ENCODE results near the gene MAP3K13.
A peak's percentile ranks its signal among the peaks of the same experiment; 100 is the strongest.
"Not testable (repeated sequence)": the region's sequence is repeated elsewhere in the genome, so short reads cannot be mapped to it uniquely, and the experiment has no call there.

MAP3K13 gene

DNA sequence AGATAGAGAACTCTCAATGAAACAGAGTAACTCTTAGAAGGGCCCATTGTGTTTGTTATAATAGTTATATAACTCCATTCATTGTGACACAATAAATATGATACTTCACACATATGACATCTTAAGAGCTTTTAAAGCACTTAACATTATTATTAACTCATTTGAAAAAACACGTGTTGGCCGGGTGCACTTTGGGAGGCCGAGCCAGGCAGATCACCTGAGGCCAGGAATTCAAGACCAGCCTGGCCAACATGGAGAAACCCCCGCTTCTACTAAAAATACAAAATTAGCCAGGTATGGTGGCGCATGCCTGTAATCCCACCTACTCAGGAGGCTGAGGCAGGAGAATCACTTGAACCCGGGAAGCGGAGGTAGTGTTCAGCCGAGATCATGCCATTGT, 88.5 kb downstream of the MAP3K13 start:
- DNase-seq (ENCODE audit: low spot score), result not testable (repeated sequence)

DNA sequence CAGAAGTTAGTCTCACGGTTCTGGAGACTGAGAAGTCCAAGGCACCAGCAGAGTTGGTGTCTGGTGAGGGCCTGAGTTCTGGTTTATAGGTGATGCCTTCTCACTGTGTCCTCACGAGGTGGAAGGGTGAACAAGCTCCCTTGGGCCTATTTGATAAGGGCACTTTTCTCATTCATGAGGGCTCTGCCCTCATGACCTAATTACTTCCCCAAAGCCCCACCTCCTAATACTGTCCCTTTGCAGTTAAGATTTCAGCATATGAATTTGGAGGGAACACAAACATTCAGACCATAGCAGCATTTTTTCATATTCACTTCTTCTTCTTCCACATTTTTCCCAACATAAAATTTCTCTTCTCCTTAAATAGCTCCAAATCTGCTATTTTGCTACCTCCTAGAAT, 94.4 kb downstream of the MAP3K13 start:
- DNase-seq (ENCODE audit: low spot score), result no peak

GRCh38 chr3:185460309-185460708, 97.4 kb downstream of the MAP3K13 start:
- no peak for DNase-seq (ENCODE audit: low spot score)

DNA sequence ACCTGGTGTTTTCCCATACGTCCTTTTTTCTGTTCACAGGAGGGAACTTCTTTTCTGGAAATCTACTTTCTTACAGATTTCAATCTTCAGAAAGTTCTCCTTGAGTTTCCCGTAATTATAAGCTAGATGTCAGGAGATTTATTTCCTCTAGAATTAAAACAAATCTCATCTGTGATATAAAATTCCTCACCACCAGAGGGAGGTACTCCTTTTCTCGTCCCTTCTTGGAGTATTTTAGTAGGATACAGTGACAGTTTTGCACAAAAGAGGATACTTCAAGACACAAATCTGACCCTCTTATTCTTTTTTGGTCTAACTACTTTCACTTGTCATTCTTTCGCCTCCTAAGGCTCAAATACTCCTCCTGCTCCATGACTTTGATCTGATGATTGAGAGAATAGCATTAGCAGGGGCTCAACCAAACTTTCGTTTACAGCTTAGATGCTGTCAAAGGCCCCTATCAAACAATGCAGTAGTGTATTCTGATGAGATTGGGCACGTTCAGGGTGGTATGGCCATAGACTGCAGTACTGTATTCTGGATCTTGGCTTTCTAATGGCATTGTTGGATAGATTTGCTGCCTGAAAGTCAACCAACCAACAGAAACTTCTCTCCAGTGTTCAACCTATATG, 97.9 kb downstream of the MAP3K13 start:
- no peak for DNase-seq (ENCODE audit: low spot score)

DNA sequence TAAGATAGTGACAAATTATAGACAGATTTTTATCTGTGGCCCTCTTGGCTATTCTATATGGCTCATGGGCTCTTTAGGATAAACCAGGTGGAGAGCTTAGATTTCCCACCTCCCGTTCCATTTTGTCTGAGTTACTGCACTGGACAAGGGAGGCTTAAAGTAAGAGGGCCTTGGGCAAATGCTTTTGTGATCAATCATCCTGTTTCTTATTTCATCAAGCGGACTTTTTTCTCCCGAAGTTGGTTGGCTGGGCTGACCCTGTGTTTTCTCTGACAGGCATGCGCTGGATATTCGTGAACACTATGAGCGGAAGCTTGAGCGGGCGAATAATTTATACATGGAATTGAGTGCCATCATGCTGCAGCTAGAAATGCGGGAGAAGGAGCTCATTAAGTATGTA, 102.5 kb downstream of the MAP3K13 start:
- DNase-seq (ENCODE audit: low spot score), result no peak

DNA sequence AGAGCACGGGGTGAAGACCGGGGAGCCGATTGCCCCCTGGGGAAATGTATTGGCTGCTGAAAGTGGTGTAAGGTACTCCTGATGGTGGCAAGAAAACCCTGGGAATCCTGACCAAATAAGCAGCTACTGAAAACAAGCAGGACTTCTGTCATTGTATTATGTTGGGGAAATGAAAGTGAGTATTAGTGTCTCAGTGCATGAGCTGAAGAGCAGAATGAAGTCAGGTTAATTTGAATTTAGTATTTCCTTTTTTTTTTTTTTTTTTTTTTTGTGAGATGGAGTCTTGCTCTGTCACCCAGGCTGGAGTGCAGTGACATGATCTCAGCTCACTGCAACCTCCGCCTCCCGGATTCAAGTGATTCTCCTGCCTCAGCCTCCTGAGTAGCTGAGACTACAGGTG, 103.2 kb downstream of the MAP3K13 start:
- not testable (repeated sequence) for DNase-seq (ENCODE audit: low spot score)

GRCh38 chr3:185469542-185469941, 106.6 kb downstream of the MAP3K13 start:
- DNase-seq (ENCODE audit: low spot score), result no peak

GRCh38 chr3:185470323-185470722, 107.4 kb downstream of the MAP3K13 start:
- no peak for DNase-seq (ENCODE audit: low spot score)

- no peak for DNase-seq (ENCODE audit: low spot score)
Observed at GRCh38 chr3:185473290-185473815, 110.4 kb downstream of the MAP3K13 start.

DNA sequence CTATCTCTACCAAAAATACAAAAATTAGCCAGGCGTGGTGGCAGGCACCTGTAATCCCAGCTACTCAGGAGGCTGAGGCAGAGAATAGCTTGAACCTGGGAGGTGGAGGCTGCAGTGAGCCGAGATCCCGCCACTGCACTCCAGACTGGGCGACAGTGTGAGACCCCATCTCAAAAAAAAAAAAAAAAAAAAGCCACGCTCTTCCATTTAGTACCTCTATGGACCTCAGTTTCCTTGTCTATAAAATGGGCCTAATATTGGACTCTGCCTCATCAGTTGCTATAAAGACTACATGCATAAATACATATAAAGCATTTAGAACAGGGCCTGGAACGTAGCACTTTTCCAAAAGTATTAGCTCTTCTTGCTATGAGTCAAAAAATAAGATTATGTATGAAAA, 112.0 kb downstream of the MAP3K13 start:
- not testable (repeated sequence) for DNase-seq (ENCODE audit: low spot score)

GRCh38 chr3:185477316-185477715, 114.4 kb downstream of the MAP3K13 start:
- no peak for DNase-seq (ENCODE audit: low spot score)

DNA sequence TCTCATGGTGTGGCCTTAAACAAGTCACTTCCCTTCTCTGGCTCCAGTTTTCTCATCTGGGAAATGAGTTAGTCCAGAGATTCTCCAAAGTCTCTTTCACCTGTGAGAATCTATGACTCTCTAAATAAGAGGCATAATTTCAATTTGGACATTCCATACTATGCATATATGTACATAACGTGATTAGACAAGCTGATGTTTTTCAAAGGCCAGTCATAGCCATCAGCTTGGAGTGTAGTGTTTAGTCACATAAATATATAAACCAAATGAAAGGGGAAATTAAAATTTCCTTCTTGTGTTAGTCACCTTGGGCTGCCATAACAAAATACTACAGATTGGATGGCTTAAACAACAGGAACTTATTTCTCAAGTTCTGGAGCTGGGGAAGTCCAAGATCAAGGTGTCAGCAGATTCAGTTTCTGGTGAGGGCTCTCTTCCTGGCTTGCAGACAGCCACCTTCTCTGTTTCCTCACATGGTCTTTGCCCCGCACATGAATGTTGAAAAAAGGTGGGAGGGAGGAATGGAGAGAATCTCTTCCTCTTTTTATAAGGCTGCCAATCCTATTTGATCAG, 116.5 kb downstream of the MAP3K13 start:
- DNase-seq (ENCODE audit: low spot score), result no peak

DNA sequence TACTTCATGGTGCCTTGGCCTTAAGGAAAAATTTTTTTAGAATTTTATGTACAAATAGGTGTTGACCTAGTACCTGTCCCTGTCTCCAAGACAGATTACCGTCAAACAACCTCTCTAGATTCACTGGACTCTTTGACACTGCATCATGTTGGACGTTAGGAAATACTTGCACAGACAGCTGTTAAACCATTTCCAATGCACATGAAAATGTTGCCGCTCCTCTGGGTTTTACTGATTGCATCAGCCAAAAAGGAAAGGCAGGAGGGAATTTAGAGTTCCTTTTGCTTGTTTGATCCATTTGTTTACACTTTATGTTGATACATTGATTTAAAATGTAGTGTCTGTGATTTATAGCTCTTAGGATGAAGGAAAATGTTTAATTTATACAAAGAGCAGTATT, 121.4 kb downstream of the MAP3K13 start:
- DNase-seq (ENCODE audit: low spot score), result no peak

GRCh38 chr3:185486394-185486793, 123.5 kb downstream of the MAP3K13 start:
- no peak for DNase-seq (ENCODE audit: low spot score)

DNA sequence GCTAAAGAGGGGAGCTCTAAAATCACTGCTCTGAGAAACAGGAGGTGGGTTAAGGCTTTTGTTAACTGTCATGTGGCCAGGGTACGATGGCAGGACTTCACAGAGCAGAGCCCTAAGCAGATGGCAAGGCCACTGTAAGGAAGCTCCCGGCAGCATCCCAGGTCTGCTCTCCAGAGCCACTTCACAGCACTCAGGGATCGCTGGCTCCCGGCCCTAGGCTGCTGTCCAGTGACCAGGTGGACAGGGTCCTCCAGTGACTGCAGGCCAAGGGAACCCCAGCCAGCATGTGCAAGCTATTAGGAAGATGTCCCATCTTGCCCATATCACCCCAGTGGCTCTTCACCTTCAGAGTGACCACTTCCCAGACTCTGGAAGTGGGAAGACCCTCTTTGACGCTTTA, 125.5 kb downstream of the MAP3K13 start:
- DNase-seq (ENCODE audit: low spot score), result no peak

- no peak for DNase-seq (ENCODE audit: low spot score)
Observed at GRCh38 chr3:185489462-185489861, 126.5 kb downstream of the MAP3K13 start.

GRCh38 chr3:185490241-185490640, 127.3 kb downstream of the MAP3K13 start:
- DNase-seq (ENCODE audit: low spot score), result no peak

GRCh38 chr3:185498503-185499396, 135.8 kb downstream of the MAP3K13 start, which contains the start of gene TMEM41A:
Gene TMEM41A, minus strand, starts transcription at chr3:185499035. Its CDS starts 74 bp downstream, at chr3:185498961.
- peak; percentile 76 for DNase-seq (ENCODE audit: low spot score)

DNA sequence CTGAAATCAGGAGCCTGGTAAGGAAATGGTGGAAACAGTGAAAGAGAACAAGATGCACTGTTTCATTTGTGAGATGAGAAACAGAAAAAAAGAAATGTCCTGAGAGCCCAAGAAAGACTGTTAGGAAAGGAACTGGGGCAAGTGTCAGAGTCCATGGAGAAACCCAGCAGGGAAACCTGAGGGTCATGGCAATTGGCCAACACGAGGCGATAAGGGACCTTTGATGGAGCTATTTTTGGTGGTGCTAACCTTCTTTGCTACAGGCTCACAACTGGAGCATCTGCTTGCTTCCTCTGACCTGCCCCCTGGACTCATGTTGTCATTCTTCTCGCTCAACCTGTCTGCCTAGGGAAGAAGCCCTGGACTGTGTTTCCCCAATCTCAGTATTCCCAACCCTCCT, 140.1 kb downstream of the MAP3K13 start:
- DNase-seq (ENCODE audit: low spot score), result no peak

DNA sequence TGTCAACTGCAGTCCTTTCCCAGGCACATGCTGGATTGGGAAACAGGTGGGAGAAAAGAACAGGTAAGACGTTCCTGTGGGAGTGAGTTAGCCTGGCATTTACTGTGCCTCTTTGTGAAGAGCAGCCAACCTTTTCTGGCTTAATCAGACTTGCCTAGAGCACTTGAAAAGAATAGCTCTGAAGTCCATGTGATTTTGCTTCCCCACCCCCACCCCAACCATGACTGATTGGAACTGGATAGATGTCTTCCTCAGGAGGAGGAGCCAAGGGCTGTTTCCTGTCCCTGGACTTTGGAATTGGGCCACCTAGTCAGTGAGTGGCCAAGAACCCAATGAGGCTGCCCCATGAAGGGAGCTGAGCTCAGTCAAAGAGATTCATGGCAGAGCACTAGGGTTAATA, 140.6 kb downstream of the MAP3K13 start:
- no peak for DNase-seq (ENCODE audit: low spot score)

DNA sequence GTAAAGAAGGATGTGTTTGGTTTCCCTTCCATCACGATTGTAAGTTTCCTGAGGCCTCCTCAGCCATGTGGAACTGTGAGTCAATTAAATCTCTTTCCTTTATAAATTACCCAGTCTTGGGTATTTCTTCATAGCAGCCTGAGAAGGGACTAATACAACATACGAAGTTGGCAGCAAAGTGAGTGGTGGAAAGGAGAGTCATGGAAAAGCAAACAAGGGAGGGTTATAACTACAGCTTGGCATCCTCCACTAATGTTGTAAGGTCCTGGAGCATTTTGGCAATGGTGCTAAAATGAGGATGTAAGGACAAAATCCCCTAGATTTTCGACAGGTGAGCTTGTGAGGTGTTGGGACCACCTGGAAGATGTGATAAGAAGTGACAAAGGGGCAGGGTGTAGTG, 141.7 kb downstream of the MAP3K13 start:
- no peak for DNase-seq (ENCODE audit: low spot score)

DNA sequence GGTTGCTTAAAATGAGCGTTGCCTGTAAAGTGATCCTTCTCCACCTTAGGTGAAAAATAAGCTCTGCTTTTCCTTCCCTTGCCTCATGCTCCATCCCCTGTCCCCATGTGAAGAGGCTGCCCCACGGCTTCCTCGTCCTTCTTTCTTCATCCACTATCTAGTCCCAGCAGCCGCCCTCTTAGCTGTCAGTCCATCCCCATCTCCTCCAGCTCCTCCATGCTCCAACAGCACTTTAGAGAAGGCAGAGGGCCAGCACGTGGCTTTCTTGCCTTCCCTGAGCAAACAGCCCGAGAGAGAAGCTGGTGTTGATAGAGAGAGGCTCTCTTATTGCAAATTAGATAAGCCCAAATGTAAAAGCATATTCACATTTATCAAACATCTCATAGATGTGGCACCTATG, 144.9 kb downstream of the MAP3K13 start:
- DNase-seq (ENCODE audit: low spot score), result no peak

All from HuH-7.5 (cell line).